Heart right ventricle (tissue), 16 donors: Measurements from ENCODE around the gene TMEM212. TPM values are rescaled to one million over a fixed set of nuclear protein-coding genes. Genes with fewer than 3 reads are reported as not detected.

Experiments used
- ATAC-seq, 8 donors: fragments of 200-7000 bp; cut with Tn5 transposase; one replicate each; pipeline ENCODE4 v1.9.1; 2020; ENCODE audit warnings: mild to moderate bottlenecking in 8 of 8, moderate library complexity in 8 of 8, moderate number of reproducible peaks in 1 of 8
- DNase-seq, 2 donors: peaks; one replicate each; pipeline ENCODE4 v3.0.0-alpha.2; 2020
- H3K27ac ChIP-seq, 10 donors: fragments of 200-600 bp; sonication (generic) in 2 of 10; one replicate each; pipeline versions ENCODE4 v1.5.0 to v1.8.0; 2020 to 2022; ENCODE audit warnings: mild to moderate bottlenecking in 3 of 10
- H3K27me3 ChIP-seq, 7 donors: fragments of 200-600 bp; one replicate each; pipeline ENCODE4 v1.8.0; 2021 to 2022; ENCODE audit warnings: mild to moderate bottlenecking in 2 of 7
- H3K36me3 ChIP-seq, 9 donors: fragments of 200-600 bp; sonication (generic) in 1 of 9; one replicate each; pipeline versions ENCODE4 v1.5.0 to v1.8.0; 2020 to 2022; ENCODE audit warnings: mild to moderate bottlenecking in 2 of 9
- H3K4me1 ChIP-seq, 9 donors: fragments of 200-600 bp; sonication (generic) in 1 of 9; one replicate each; pipeline versions ENCODE4 v1.5.0 to v1.8.0; 2020 to 2022; ENCODE audit warnings: mild to moderate bottlenecking in 4 of 9
- H3K4me3 ChIP-seq, 10 donors: fragments of 200-600 bp; sonication (generic) in 2 of 10; one replicate each; pipeline versions ENCODE4 v1.5.0 to v1.8.0; 2020 to 2022; ENCODE audit warnings: mild to moderate bottlenecking in 7 of 10, moderate library complexity in 2 of 10
- H3K9me3 ChIP-seq, 11 donors: fragments of 200-600 bp in 10 of 11; sonication (generic) in 2 of 11; one replicate each; pipeline versions ENCODE4 v1.5.0 to v1.8.0; 2013 to 2022; ENCODE audit warnings: mild to moderate bottlenecking in 2 of 11, control low read depth in 1 of 11, moderate library complexity in 1 of 11
- whole genome bisulfite sequencing, 2 donors: extraction: QIAGEN DNeasy Blood & Tissue Kit; methylation state at CpG; one replicate each; pipeline ENCODE4 v1.1.7; 2013; ENCODE audit warnings: inconsistent platforms in 1 of 2; 5-methylcytosine and 5-hydroxymethylcytosine counted together
- intact Hi-C, 10 donors: fragments of 100-400 bp; cut with DNase I; formaldehyde crosslinking; loops; one replicate each; pipeline versions ENCODE4 v1.11.1 to v1.14.2; 2022
- polyA plus RNA-seq, 2 donors: library from polyadenylated mRNA; stranded (reverse); fragments of 200-250 nt; gene quantifications; one replicate each; pipeline ENCODE4 v1.2.3, GENCODE V29; 2013
- total RNA-seq, 10 donors: library from RNA; stranded (reverse); fragmentation: NEBNext Ultra II Directional in 3 of 10; extraction: Animal tissue kit (Norgen Biotek cat#: 25700) in 3 of 10; gene quantifications; one replicate each; pipeline versions ENCODE4 v1.2.1 to v1.2.4, GENCODE V29; 2021 to 2023
- TF ChIP-seq, protein P1 (sequence below), 9 donors: fragments of 200-600 bp; sonication (generic) in 2 of 9; IDR thresholded peaks; one replicate each; pipeline versions ENCODE4 v1.5.0 to v1.8.0; 2021 to 2022; ENCODE audit warnings: antibody characterized with exemption in 9 of 9, mild to moderate bottlenecking in 5 of 9, moderate library complexity in 1 of 9
- donor health status: Arrhythmogenic right ventricular cardiomyopathy.
- donor health status: ischemic (EF 13 %, LVEDD 7.1; RV severe dilation, severe dysfunction).
- donor health status: healthy with polysubstance abuse.
- donor health status: DM: no; HTN: yes; CAD: no.
- donor health status: DM: no; HTN: no; CAD: no.
- donor health status: ischemic (EF 25% LVEDD 6.9; RV normal size, moderate dysfunction).
- donor health status: ischemic (EF 25% LVEDD 5.7; RV mildly dilated, moderate dysfunction).
- donor health status: healthy.
- donor health status: DM: yes; HTN: yes; CAD: no.
- donor health status: Ischemic cardiomyopathy.
- donor health status: ischemic (EF 35%, LVEDD 5.7; RV mildly dilated, moderate dysfunction).
- donor health status: nonischemic (EF 11% LVEDD 7.7; RV severe dilation, severe dysfunction).
- donor health status: DM: yes; HTN: yes; CAD: no.
- donor health status: PGD.
- donor health status: ischemic (EF 29% LVEDD 5.4; RV normal size, mild dysfunction).
- donor health status: nonischemic (EF 23%, LVEDD 6.1; RV moderate dilation, normal function).

TMEM212 gene
- total and polyA plus RNA-seq, 12 donors = not detected

- H3K27ac ChIP-seq = peak overlapping the region in 9 of 10 donors; percentile 3 to 61 (median 40)
- H3K27me3 ChIP-seq = no peaks in the 10 kb centered on the region
- H3K36me3 ChIP-seq = no peaks in the 10 kb centered on the region
- no peaks in the 10 kb centered on the region for H3K9me3 ChIP-seq
- intact Hi-C loops = loop anchor here in 3 of 10 donors (10.0 kb wide), 3 partner anchors 180 to 500 kb away; no protein-coding TSS in a partner anchor
- DNase-seq = no peak
- H3K4me3 ChIP-seq = no peak overlapping the region
- ATAC-seq = no peak
- H3K4me1 ChIP-seq = peaks cover 0 to 41% (median 19%) of the 10 kb centered on the region in 9 donors
- TF ChIP-seq, protein P1, sequence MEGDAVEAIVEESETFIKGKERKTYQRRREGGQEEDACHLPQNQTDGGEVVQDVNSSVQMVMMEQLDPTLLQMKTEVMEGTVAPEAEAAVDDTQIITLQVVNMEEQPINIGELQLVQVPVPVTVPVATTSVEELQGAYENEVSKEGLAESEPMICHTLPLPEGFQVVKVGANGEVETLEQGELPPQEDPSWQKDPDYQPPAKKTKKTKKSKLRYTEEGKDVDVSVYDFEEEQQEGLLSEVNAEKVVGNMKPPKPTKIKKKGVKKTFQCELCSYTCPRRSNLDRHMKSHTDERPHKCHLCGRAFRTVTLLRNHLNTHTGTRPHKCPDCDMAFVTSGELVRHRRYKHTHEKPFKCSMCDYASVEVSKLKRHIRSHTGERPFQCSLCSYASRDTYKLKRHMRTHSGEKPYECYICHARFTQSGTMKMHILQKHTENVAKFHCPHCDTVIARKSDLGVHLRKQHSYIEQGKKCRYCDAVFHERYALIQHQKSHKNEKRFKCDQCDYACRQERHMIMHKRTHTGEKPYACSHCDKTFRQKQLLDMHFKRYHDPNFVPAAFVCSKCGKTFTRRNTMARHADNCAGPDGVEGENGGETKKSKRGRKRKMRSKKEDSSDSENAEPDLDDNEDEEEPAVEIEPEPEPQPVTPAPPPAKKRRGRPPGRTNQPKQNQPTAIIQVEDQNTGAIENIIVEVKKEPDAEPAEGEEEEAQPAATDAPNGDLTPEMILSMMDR (IDR thresholded peaks at IDR 0.05) = no peak
- WGBS, 2 donors = 87 to 88% methylated on average over 7 of the region's 7 CpGs
These were observed 18.3 kb upstream of the TMEM212 start for GRCh38 chr3:171824824-171825221.

DNA sequence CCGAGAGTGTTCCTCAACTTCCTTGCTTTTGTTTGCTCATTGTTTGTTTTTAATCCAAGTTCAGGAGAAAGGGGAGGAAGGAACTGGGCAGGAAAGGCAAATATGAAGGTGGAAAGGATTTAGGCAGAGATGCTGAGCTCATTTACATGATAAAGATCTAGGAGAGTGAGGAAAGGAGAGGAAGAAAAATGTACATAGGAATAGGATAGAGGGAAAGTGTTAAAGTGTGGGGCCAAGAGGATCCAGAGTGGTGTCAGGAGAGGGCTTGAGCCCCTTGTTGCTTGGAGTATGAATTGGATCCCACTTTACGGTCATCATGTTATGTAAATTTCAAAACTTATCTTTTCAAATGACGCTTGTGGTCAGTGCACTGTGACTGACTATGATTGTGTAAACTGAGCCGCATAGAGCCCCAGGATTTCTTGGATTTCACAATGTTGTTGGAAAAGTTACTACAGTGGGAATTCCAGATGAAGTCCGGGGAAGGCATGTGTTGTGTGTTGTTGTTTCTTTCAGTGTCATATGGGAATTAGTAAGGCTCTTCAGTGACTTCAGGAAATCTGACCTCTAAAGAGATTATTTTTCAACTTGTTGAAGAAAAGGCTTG, 17.8 kb upstream of the TMEM212 start:
- ATAC-seq (peak in 7 of 8 donors; percentile 28 to 75 (median 52)), DNase-seq (no peak)
- H3K4me3 ChIP-seq = no peak overlapping the region
- intact Hi-C loops = loop anchor here in 3 of 10 donors (10.0 kb wide), 3 partner anchors 181 to 499 kb away; no protein-coding TSS in a partner anchor
- no peaks in the 10 kb centered on the region for H3K36me3 ChIP-seq
- TF ChIP-seq, protein P1 (IDR thresholded peaks at IDR 0.05) = no peak
- H3K27ac ChIP-seq = peak overlapping the region in 9 of 10 donors; percentile 3 to 61 (median 40)
- 60 to 67% methylated on average over 5 of the region's 5 CpGs for WGBS, 2 donors
- no peaks in the 10 kb centered on the region for H3K9me3 ChIP-seq
- no peaks in the 10 kb centered on the region for H3K27me3 ChIP-seq
- peaks cover 0 to 46% (median 24%) of the 10 kb centered on the region in 9 donors for H3K4me1 ChIP-seq

DNA sequence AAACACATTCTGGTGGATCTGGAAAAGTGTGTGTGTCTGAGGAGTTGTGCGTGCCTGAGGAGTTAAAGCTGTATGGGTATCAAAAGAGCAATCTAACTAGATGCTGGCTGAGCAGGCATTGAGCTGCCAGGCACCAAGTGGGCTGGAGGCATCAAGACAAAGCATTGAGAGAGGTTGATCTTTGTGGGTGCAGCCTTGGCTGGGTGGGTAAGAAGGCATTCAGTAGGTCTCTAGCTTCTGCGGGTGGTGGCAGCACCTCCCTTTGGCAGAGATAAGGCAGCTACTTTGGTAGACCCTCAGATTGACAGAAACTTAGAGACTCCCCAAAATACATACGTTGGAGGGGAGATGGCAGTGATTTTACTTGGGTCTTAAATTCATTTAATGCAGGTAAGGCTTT, 15.8 kb upstream of the TMEM212 start:
- no peak overlapping the region for H3K4me3 ChIP-seq
- intact Hi-C loops = loop anchor here in 3 of 10 donors (10.0 kb wide), 3 partner anchors 183 to 497 kb away; no protein-coding TSS in a partner anchor
- H3K9me3 ChIP-seq = no peaks in the 10 kb centered on the region
- DNase-seq = no peak
- no peaks in the 10 kb centered on the region for H3K27me3 ChIP-seq
- H3K4me1 ChIP-seq = peaks cover 0 to 49% (median 28%) of the 10 kb centered on the region in 9 donors
- 96% methylated on average over 3 of the region's 3 CpGs for WGBS, 2 donors
- H3K27ac ChIP-seq = no peak overlapping the region
- TF ChIP-seq, protein P1 (IDR thresholded peaks at IDR 0.05) = no peak
- ATAC-seq = no peak
- no peaks in the 10 kb centered on the region for H3K36me3 ChIP-seq

- H3K27ac ChIP-seq = no peak overlapping the region
- DNase-seq = no peak
These were observed 15.2 kb upstream of the TMEM212 start for GRCh38 chr3:171827836-171828458.

More at GRCh38 chr3:171827836-171828458, 15.2 kb upstream of the TMEM212 start:
- peaks cover 0 to 49% (median 28%) of the 10 kb centered on the region in 9 donors for H3K4me1 ChIP-seq
- 89 to 93% methylated on average over 10 of the region's 10 CpGs for WGBS, 2 donors
- no peaks in the 10 kb centered on the region for H3K9me3 ChIP-seq
- TF ChIP-seq, protein P1 (IDR thresholded peaks at IDR 0.05) = no peak
- intact Hi-C loops = loop anchor here in 3 of 10 donors (10.0 kb wide), 3 partner anchors 183 to 497 kb away; no protein-coding TSS in a partner anchor
- no peaks in the 10 kb centered on the region for H3K27me3 ChIP-seq
- no peak for ATAC-seq
- no peaks in the 10 kb centered on the region for H3K36me3 ChIP-seq
- H3K4me3 ChIP-seq = no peak overlapping the region
